ENCODE data around the gene IQGAP1. TPM values are rescaled to one million over a fixed set of nuclear protein-coding genes. Genes with fewer than 3 reads are reported as not detected.
A peak's percentile ranks its signal among the peaks of the same experiment; 100 is the strongest.

The IQGAP1 gene
- total and polyA plus RNA-seq, 8 donors, result 22.3 to 222 (median 86.4) TPM

DNA sequence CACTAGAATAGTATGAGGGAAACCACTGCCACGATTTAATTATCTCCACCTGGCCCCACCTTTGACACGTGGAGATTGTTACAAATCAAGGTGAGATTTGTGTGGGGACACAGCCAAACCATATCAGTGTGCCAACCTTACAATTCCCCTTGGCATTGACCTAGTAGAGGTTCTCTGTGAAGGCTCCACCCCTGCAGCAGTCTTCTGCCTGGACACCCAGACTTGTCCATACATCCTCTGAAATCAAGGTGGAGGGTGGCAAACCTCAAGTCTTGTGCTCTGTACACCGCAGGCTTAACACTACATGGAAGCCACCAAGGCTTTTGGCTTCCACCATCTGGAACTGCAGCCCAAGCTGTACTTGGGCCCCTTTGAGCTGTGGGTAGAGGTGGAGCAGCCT is 8.8 kb upstream of the IQGAP1 start:
- Histone ChIP-seq H3K4me1 (peaks cover 0 to 11% (median 0%) of the 10 kb centered on the region in 4 donors), H3K9me3 (peaks cover 0 to 14% (median 12%) of the 10 kb centered on the region in 4 donors), H3K27me3 (no peaks in the 10 kb centered on the region), H3K4me3 (no peak overlapping the region), H3K36me3 (no peaks in the 10 kb centered on the region), H3K27ac (no peak overlapping the region)
- 71 to 85% (median 80%) methylated on average over 1 to 3 of the region's 3 CpGs for WGBS, 5 donors
- DNase-seq, result no peak
- intact Hi-C loops (cut with DNase I; ENCODE audit: low total_unique reads), result no loop called here
- TF ChIP-seq, protein P1, sequence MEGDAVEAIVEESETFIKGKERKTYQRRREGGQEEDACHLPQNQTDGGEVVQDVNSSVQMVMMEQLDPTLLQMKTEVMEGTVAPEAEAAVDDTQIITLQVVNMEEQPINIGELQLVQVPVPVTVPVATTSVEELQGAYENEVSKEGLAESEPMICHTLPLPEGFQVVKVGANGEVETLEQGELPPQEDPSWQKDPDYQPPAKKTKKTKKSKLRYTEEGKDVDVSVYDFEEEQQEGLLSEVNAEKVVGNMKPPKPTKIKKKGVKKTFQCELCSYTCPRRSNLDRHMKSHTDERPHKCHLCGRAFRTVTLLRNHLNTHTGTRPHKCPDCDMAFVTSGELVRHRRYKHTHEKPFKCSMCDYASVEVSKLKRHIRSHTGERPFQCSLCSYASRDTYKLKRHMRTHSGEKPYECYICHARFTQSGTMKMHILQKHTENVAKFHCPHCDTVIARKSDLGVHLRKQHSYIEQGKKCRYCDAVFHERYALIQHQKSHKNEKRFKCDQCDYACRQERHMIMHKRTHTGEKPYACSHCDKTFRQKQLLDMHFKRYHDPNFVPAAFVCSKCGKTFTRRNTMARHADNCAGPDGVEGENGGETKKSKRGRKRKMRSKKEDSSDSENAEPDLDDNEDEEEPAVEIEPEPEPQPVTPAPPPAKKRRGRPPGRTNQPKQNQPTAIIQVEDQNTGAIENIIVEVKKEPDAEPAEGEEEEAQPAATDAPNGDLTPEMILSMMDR (IDR thresholded peaks at IDR 0.05), result no peak
- TF ChIP-seq EP300 (IDR thresholded peaks at IDR 0.05), result no peak
- TF ChIP-seq POLR2A (IDR thresholded peaks at IDR 0.05), result no peak

- Histone ChIP-seq H3K9me3 (peaks cover 0 to 14% (median 12%) of the 10 kb centered on the region in 4 donors), H3K4me1 (peaks cover 0 to 6% (median 0%) of the 10 kb centered on the region in 4 donors), H3K27ac (no peak overlapping the region), H3K36me3 (no peaks in the 10 kb centered on the region), H3K27me3 (no peaks in the 10 kb centered on the region), H3K4me3 (no peak overlapping the region)
- intact Hi-C loops (cut with DNase I; ENCODE audit: low total_unique reads), result no loop called here
- no peak for DNase-seq
- TF ChIP-seq POLR2AphosphoS5 (IDR thresholded peaks at IDR 0.05) (no peak), EP300 (IDR thresholded peaks at IDR 0.05) (no peak), POLR2A (IDR thresholded peaks at IDR 0.05) (no peak)
- TF ChIP-seq, protein P1 (IDR thresholded peaks at IDR 0.05), result no peak
Measured at GRCh38 chr15:90381515-90381914, 6.5 kb upstream of the IQGAP1 start.

GRCh38 chr15:90382320-90382719 is 5.7 kb upstream of the IQGAP1 start:
- TF ChIP-seq, protein P1 (IDR thresholded peaks at IDR 0.05), result no peak
- TF ChIP-seq POLR2AphosphoS5 (IDR thresholded peaks at IDR 0.05) (no peak), EP300 (IDR thresholded peaks at IDR 0.05) (no peak), POLR2A (IDR thresholded peaks at IDR 0.05) (no peak)
- H3K27me3 ChIP-seq, result no peaks in the 10 kb centered on the region

GRCh38 chr15:90386221-90386620 is 1.8 kb upstream of the IQGAP1 start:
- TF ChIP-seq POLR2A (IDR thresholded peaks at IDR 0.05), result no peak
- TF ChIP-seq, protein P1 (IDR thresholded peaks at IDR 0.05), result no peak
- no peak for TF ChIP-seq EP300 (IDR thresholded peaks at IDR 0.05)
- no peak for TF ChIP-seq POLR2AphosphoS5 (IDR thresholded peaks at IDR 0.05)

More at GRCh38 chr15:90382320-90382719, 5.7 kb upstream of the IQGAP1 start:
- Histone ChIP-seq H3K4me1 (peaks cover 0 to 2% (median 0%) of the 10 kb centered on the region in 4 donors), H3K27ac (no peak overlapping the region), H3K36me3 (no peaks in the 10 kb centered on the region), H3K9me3 (peaks cover 0 to 14% (median 12%) of the 10 kb centered on the region in 4 donors), H3K4me3 (no peak overlapping the region)
- DNase-seq, result no peak
- intact Hi-C loops (cut with DNase I; ENCODE audit: low total_unique reads), result no loop called here

More at GRCh38 chr15:90386221-90386620, 1.8 kb upstream of the IQGAP1 start:
- Histone ChIP-seq H3K27me3 (no peaks in the 10 kb centered on the region), H3K27ac (peak overlapping the region in 3 of 5 donors; percentile 11 to 20 (median 17)), H3K9me3 (no peaks in the 10 kb centered on the region), H3K36me3 (peaks cover 6 to 7% (median 6%) of the 10 kb centered on the region in 4 donors), H3K4me3 (no peak overlapping the region), H3K4me1 (peaks cover 18 to 27% (median 23%) of the 10 kb centered on the region in 4 donors)
- WGBS, 5 donors, result 65 to 81% (median 66%) methylated on average over 2 of the region's 2 CpGs
- intact Hi-C loops (cut with DNase I; ENCODE audit: low total_unique reads), result no loop called here
- DNase-seq, result no peak
